ENCODE measurements around the gene DUSP10.

The DUSP10 gene

GRCh38 chr1:221714227-221715152 lies 27.4 kb downstream of the DUSP10 start:
- no peak for DNase-seq (ENCODE audit: low read depth)

- DNase-seq (ENCODE audit: low read depth): peak; percentile 47
Measured at GRCh38 chr1:221712776-221713431, 29.0 kb downstream of the DUSP10 start.

- no peak for DNase-seq (ENCODE audit: low read depth)
Measured at GRCh38 chr1:221712198-221712684, 29.6 kb downstream of the DUSP10 start.

GRCh38 chr1:221711656-221712055 lies 30.2 kb downstream of the DUSP10 start:
- DNase-seq (ENCODE audit: low read depth): no peak

GRCh38 chr1:221711063-221711577 lies 30.8 kb downstream of the DUSP10 start:
- DNase-seq (ENCODE audit: low read depth): no peak

- no peak for DNase-seq (ENCODE audit: low read depth)
Measured at GRCh38 chr1:221709854-221710253, 32.0 kb downstream of the DUSP10 start.

GRCh38 chr1:221708987-221709386 lies 32.9 kb downstream of the DUSP10 start:
- DNase-seq (ENCODE audit: low read depth): peak; percentile 23

- peak; percentile 15 for DNase-seq (ENCODE audit: low read depth)
Measured at GRCh38 chr1:221708076-221708571, 33.8 kb downstream of the DUSP10 start.

GRCh38 chr1:221706876-221707582 lies 34.9 kb downstream of the DUSP10 start:
- DNase-seq (ENCODE audit: low read depth): no peak

- DNase-seq (ENCODE audit: low read depth): no peak
Measured at GRCh38 chr1:221706191-221706590, 35.7 kb downstream of the DUSP10 start.

- DNase-seq (ENCODE audit: low read depth): no peak
Measured at GRCh38 chr1:221704306-221704705, 37.6 kb downstream of the DUSP10 start.

GRCh38 chr1:221701570-221702186 lies 40.2 kb downstream of the DUSP10 start:
- no peak for DNase-seq (ENCODE audit: low read depth)

- no peak for DNase-seq (ENCODE audit: low read depth)
Measured at GRCh38 chr1:221700948-221701347, 40.9 kb downstream of the DUSP10 start.

- no peak for DNase-seq (ENCODE audit: low read depth)
Measured at GRCh38 chr1:221700536-221700935, 41.4 kb downstream of the DUSP10 start.

- no peak for DNase-seq (ENCODE audit: low read depth)
Measured at GRCh38 chr1:221699978-221700519, 41.8 kb downstream of the DUSP10 start.

GRCh38 chr1:221699577-221699976 lies 42.3 kb downstream of the DUSP10 start:
- no peak for DNase-seq (ENCODE audit: low read depth)

GRCh38 chr1:221698579-221699349 lies 43.1 kb downstream of the DUSP10 start:
- DNase-seq (ENCODE audit: low read depth): no peak

GRCh38 chr1:221697923-221698425 lies 43.9 kb downstream of the DUSP10 start:
- no peak for DNase-seq (ENCODE audit: low read depth)

GRCh38 chr1:221696718-221697461 lies 45.0 kb downstream of the DUSP10 start:
- no peak for DNase-seq (ENCODE audit: low read depth)

GRCh38 chr1:221696027-221696426 lies 45.9 kb downstream of the DUSP10 start:
- no peak for DNase-seq (ENCODE audit: low read depth)
